ENCODE results near the gene STT3B. TPM values are rescaled to one million over a fixed set of nuclear protein-coding genes. Genes with fewer than 3 reads are reported as not detected.

STT3B gene
- total and polyA plus RNA-seq, 2 of the 4 experiments (the other 2 are of a cell fraction): 45.5 to 86.4 TPM

- Histone ChIP-seq H2AFZ (replicated peaks; ENCODE audit: low read length, poor library complexity) (no peak overlapping the region), H4K5ac (ENCODE audit: low read depth, low read length) (no peak overlapping the region), H3K36me3 (ENCODE audit: control insufficient read depth, insufficient read depth, low read length) (no peaks in the 10 kb centered on the region), H2BK20ac (ENCODE audit: low read depth, low read length) (no peak overlapping the region), H3K27me3 (ENCODE audit: control insufficient read depth, insufficient read depth, low read length) (no peaks in the 10 kb centered on the region), H4K91ac (ENCODE audit: insufficient read depth, low read depth, low read length) (no peak overlapping the region), H2BK120ac (ENCODE audit: low read depth, low read length) (no peak overlapping the region), H3K9ac (ENCODE audit: low read depth, low read length) (no peak overlapping the region), H2BK5ac (ENCODE audit: low read depth, low read length, poor library complexity, severe bottlenecking) (no peak overlapping the region), H3K56ac (ENCODE audit: extremely low read depth, insufficient read depth, low read length) (no peak overlapping the region), H3K14ac (replicated peaks; ENCODE audit: low read depth, low read length) (no peak overlapping the region), H2BK15ac (ENCODE audit: low read depth, low read length) (no peak overlapping the region), H4K8ac (ENCODE audit: low read depth in 2 of 2, low read length in 2 of 2) (no peak overlapping the region), H3K23ac (ENCODE audit: low read depth, low read length) (no peak overlapping the region), H2AK9ac (replicated peaks; ENCODE audit: low read depth, low read length, poor library complexity) (no peak overlapping the region), H3K9me1 (ENCODE audit: insufficient read depth, low read length) (peaks cover 9% of the 10 kb centered on the region), H2AK5ac (ENCODE audit: low read depth, low read length) (no peak overlapping the region), H3K18ac (ENCODE audit: low read depth, low read length) (no peak overlapping the region), H3K9me3 (ENCODE audit: control insufficient read depth, insufficient read depth, low read length) (no peaks in the 10 kb centered on the region), H3K4ac (ENCODE audit: low read depth, low read length) (no peak overlapping the region), H3K79me1 (ENCODE audit: low read depth in 1 of 2, low read length in 2 of 2) (peaks cover 16 to 37% of the 10 kb centered on the region in 2 experiments), H4K20me1 (ENCODE audit: insufficient read depth, low read length) (peaks cover 44% of the 10 kb centered on the region), H3K4me1 (ENCODE audit: control insufficient read depth, insufficient read depth, low read length) (no peaks in the 10 kb centered on the region; the same call in none of the 2 replicates), H3K4me3 (ENCODE audit: insufficient read depth, low read depth, low read length) (no peak overlapping the region), H3K27ac (ENCODE audit: insufficient read depth, low read length) (no peak overlapping the region), H3K4me2 (ENCODE audit: low read depth, low read length) (no peak overlapping the region)
- no peak for TF ChIP-seq RCOR1 (IDR thresholded peaks at IDR 0.05; ENCODE audit: insufficient replicate concordance, low read length)
- TF ChIP-seq RAD21 (IDR thresholded peaks at IDR 0.05; ENCODE audit: low read length): no peak
- no peak for TF ChIP-seq SMC3 (IDR thresholded peaks at IDR 0.05; ENCODE audit: low read depth, low read length)
- no peak for TF ChIP-seq CHD1 (IDR thresholded peaks at IDR 0.05; ENCODE audit: low read depth, low read length)
- in situ Hi-C loops (cut with MboI; ENCODE audit: low sequenced_read_pairs) (no loop called here), intact Hi-C loops (cut with micrococcal nuclease) (no loop called here), dilution Hi-C loops (cut with HindIII; ENCODE audit: low sequenced_read_pairs, unreplicated experiment) (no loop called here)
- no peak for ATAC-seq (ENCODE audit: low read depth)
- no CpG with 5 or more reads among the region's 8 CpGs for whole genome bisulfite sequencing, 2 experiments (ENCODE audit: extremely low coverage in 2 of 2, insufficient read length in 1 of 2)
- CTCF ChIA-PET: interaction anchor here (0.6 kb wide), 1 partner anchor 1867 kb away, joined by 3 read pairs; no protein-coding TSS in a partner anchor
- BruUV-seq (replicated peaks): no TSS peak
- DNase-seq: no peak
- POLR2A ChIA-PET (ENCODE audit: unreplicated experiment): no interaction called here
Measured at GRCh38 chr3:31562525-31562924, 29.8 kb downstream of the STT3B start.
